ENCODE results near the gene BLNK.
"Not testable (repeated sequence)": the region's sequence is repeated elsewhere in the genome, so short reads cannot be mapped to it uniquely, and the experiment has no call there.

BLNK gene

DNA sequence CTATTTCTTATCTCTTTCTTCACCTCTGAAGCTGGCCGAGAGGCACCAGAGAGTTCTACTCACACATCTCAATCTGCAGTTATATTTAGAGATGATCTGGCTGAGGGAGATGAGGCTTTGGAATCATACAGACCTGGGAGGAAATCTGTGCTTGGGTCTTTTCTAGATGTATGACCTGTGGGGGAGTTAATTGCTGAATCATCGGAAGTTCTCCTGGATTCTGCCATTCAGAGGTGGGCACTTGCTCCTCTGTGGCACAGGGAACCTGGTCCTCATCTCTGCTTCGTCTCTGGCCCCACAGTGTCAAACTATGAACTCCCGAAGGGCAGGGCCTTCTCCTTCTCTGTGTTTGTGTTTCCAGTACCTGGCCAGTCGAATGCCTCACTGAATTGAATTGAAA is 52.5 kb downstream of the BLNK start:
- DNase-seq: no peak

DNA sequence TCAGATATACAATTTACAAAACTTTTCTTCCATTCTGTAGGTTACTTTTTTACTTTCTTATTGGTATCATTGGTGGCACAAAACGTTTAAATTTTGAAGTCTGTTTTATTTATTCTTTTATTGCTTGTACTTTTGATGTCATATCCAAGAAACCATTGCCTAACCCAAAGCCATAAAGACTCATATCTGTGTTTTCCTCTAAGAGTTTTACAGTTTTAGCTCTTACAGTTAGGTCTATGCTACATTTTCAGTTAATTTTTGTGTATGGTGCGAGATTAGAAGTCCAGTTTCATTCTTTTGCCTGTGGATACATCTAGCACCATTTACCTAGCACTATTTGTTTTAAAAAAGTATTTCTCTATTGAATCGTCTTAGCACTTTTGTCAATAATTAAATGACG is 53.7 kb downstream of the BLNK start:
- DNase-seq: no peak

DNA sequence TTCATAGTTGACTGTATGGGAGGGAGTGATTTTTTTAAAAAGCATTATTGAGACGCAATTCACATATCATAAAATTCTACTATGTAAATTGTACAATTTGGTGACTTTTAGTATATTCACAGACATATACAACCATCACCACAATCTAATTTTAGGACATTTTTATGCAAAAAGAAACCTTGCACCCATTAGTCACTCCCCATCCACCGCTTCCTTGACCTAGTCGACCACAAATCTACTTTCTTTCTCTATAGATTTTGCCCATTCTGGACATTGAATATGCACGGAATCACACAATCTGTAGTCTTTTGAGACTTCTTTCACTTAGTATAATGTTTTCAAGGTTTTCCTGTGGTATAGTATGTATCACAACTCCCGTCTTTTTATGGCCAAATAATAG is 54.6 kb downstream of the BLNK start:
- no peak for DNase-seq

DNA sequence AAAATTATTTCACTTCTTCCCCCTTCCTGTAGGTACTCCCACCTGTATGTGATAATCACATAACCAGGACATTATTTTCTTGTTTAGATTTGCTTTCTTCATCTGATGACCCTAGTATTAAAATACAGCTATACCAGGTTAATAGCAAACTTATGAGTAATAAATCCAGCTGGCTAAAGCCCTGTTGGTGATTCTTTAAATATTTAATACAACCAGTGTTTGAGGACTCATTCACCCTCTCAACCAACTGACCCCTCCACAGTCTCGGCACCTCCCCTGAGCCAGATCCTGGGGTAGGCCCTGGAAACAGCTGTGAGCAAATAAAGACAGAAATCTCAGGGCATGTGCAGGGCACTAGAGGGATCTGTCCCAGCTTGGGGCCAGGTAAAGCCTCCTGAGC is 58.5 kb downstream of the BLNK start:
- DNase-seq: no peak

DNA sequence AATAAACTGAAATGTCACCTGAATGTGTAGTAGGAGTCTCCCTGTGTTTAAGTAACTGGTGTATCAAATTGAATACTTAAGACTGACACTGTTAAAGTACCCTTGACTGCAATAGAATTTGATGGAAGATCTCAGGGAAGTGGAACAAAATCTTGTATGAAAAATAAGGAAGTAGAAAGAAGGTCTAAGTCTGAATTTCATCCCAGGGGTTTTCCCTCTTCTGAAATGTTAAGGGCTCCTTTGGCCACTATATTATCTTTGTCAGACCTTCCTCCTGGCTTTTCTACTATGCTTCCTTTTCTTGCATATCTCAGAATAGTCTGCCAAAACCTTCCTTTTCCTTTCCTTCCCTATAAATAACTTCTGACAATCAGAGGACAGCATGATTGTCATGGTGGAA is 59.6 kb downstream of the BLNK start:
- DNase-seq: no peak

DNA sequence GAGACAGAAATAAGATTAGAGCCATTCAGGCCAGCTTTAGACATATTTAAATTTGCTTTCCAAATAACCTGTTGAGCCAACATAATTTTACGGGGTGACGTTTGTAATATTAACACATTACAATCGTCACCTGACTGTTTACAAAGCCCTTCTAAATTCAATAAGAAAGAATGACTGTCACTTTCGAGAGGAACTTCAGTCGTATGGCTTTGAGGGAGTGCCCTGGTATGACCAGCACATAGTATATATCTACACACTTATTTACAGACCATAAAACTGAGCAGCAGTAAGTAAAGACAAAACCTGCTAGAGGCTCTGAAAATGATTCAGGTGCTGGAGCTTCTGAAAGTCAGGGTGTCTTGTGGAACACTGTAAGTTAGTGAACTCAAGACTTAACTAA is 62.4 kb downstream of the BLNK start:
- DNase-seq: no peak

DNA sequence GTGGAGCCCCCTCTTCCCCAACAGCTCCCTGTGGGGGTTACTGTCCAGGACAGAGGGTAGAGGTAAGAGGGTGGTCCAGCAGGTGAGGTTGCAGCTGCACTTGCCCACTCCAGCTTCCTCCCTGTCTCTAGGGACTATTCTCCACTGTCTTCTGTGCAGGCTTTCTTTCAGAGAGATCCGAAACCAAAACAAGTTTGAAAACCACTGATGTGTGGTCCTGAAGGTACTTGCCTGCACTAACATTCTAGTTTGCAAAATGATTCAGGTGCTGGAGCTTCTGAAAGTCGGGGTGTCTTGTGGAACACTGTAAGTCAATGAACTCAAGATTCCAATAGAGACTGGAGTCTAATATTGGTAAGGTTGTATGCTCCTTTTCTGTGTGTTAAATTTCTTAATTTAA is 63.1 kb downstream of the BLNK start:
- DNase-seq: no peak

DNA sequence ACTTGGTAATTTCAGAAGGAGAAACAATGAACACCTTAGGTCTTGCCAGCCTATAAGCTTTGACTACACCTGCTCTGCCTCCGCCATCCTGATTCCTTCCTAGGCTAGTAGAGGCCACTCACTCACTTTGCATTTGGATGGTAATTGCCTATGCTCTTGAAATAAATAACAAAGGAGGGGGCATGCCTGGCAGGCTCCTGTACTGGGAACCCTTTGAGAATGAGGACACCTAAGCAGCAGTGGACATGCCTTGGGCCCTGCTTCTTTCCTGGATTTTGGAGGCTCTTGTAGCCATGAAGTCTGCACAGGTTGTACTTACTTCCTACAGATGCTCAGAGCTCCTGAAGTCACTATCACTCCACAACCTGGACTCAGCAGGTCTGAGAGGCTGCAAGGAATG is 65.8 kb downstream of the BLNK start:
- DNase-seq: no peak

DNA sequence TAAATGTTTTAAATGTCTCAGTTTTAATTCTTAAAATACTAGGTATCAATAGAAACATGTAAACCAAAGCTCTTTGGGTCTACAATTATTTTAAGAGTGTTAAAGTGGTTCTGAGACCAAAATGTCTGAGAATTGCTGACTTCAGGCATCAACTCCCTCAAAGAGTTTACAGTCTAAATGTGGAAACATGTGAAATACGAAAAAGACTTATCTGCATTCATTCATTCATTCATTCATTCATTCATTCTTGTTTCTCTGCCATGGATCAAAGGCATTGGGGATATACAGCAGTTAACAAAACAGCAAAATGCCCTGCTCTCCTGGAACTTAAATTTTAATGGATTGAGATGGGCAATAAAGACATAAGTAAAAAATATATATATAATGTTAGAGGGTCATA is 69.8 kb downstream of the BLNK start:
- no peak for DNase-seq

DNA sequence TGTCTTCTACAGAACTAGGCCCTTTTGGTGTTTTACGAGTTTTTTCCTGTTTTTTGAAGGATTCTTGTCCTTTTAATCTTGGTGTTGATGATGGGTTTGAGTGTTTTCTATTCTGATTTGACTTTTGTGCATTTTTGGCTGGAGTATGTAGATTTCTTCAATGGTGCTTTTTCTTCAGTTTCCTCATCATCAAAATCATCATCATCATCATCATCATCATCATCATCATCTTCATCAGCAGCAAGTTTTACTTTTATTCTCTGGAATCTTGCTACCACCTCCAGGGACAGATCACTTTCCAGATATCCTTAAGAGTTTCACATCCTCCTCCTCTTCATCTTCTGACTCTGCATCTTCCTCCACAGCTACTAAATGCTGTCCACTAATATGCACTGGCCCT is 81.9 kb downstream of the BLNK start:
- not testable (repeated sequence) for DNase-seq

DNA sequence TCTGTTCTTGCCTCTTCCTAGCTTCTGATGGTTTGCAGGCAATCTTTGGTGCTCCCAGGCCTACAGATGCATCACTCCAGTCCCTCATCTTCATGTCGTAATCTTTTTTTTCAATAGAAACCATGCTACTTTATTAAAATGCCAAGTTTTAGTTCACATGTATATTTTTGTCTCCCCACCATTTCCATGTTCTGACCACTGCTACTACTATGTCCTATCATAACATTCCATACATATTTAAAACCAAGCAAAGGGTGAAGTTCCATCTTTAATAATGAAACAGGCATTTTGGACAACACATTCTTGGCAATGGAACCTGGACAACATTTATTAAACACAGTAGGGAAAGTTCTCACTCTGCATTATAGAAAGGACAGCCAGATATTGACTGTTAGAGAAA is 82.5 kb downstream of the BLNK start:
- peak; percentile 37 for DNase-seq

DNA sequence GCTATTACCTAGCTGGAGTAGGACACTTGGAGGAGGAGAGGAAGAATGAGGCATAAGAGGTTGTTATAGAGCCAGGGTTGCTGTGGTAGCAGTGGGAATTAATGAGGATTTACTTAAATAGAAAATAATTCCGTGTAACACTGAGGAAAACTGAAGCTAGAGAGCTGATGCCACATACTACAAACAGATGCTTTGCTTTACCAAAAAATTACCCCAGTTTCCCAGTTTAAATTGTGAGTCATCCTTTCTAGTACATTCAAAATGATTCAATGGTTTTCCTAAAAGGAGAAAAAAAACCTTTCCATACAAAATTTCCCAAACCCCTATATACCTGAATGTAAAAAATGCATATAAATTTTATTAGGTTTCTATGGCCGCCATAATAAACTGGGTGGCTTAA is 82.9 kb downstream of the BLNK start:
- peak; percentile 0 for DNase-seq

DNA sequence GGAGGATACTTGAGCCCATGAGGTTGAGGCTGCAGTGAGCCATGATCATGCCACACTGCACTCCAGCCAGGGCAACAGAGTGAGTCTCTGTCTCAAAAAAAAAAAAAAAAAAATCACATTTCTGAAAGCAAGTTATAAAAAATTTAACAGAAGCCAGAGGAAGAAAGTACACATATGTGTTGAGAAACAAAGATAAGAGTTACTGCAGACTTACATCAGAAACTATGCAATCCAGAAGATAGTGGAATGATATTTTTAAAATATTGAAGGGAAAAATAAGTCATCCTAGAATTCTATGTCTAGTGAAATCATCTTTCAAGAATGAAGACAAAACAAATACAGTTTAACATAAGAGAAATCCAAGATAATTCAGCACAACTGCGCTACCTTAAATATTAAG is 94.4 kb downstream of the BLNK start:
- no peak for DNase-seq

DNA sequence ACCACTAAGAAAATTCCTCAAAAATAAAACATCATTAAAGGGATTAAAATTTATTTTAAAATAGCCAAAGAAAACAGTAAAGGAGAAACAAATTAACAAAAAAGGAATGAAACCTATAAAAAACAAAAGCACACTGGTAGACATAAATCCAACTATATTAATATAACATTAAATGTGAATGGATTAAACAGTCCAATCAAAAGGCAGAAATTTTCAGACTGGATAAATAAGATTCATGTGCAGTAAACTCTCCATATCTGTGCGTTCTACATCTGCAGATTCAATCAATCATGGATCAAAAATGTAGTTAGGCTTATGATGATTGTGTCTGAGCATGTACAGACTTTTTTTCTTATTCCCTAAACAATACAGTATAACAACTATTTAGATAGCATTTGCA is 98.7 kb downstream of the BLNK start:
- no peak for DNase-seq

DNA sequence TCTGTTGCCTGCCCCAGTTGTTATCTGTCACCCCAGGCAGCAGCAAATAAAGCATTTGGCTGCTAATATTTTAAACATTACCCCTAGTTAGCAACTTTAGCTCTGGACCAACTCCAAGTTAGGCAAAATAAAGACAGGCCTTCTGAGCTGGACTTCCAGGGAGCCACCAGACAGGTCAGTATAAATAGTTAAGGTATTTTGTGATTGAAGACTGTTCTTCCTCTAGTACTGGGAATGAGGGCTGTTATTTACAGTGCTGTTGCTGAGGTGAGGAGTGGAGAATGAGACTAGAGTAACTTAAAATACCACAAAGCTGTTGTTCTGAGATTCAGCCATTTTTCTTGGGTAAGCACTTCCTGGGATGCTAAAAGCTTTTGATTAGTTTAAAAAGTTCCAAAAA is 101.1 kb downstream of the BLNK start:
- no peak for DNase-seq

DNA sequence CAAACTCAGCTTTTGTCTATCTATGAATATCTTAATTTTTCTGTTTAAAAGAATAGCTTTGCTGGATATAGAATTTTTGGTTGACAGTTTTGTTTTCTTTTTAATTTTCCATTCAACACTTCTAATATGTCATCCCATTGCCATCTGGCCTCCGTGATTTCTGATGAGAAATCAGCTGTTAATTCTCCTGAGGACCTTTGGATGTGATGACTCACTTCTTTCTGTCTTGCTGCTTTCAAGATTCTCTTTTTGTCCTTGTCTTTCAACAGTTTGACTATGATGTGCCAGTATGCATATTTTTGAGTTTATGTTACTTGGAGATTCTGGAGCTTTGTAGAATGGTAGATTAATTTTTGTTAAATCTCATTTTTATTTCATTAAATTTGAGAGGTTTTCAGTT is 102.8 kb downstream of the BLNK start:
- no peak for DNase-seq

DNA sequence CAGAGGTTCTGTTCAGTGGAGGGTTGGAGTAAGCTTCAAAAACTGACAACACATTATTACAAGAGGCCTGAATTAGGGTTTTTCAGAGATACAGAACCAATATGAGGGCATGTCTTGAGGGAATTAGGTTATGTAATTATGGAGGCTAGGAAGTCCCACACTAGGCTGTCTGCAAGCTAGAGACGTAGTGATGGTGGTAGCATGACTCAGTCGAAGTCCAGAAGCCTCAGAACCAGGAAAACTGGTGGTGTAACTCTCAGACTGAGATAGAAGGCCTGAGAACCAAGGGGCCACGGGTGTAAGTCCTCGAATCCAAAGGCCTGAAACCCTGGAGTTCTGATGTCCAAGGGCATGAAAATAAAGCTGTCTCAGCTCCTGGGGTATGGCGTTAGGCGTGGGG is 105.6 kb downstream of the BLNK start:
- DNase-seq: no peak

DNA sequence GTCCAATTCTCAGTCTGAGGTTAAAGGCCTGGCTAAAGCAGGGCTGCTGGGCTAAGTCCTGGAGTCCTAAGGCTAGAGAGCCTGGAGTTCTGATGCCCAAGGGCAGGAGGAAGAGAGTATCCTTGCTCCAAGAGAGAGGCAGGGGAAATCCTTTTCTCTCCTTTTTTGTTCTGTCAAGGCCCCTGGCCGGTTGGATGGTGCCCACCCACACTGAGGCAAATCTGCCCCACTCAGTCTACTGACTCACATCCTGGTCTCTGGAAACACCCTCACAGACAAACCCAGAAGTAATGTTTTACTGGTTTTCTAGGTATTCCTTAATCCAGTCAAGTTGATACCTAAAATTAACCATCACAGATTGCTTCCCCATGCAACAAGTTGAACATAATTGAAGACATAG is 118.3 kb downstream of the BLNK start:
- DNase-seq: no peak

DNA sequence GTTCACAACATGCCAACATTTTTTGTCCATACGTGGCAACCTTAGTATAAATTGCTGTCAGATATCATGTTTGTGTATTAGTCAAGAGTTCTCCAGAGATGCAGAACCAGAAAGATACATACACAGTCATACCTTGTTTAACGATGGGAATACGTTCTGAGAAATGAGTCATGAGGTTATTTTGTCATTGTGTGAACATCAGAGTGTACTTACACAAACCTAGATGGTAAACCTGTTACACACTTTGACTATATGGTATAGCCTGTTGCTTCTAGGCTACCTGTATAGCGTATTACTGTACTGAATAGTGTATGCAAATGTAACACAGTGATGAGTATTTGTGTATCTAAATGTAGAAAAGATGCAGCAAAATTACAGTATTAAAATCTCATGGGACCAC is 118.9 kb downstream of the BLNK start:
- DNase-seq: no peak
